Ishikawa (cell line): Measurements from ENCODE around the gene PCAT6.

ENCODE experiments used
- CEBPB ChIP-seq: IDR thresholded peaks from 2 replicates; pipeline ENCODE4 v1.6.1; 2012
- CREB1 ChIP-seq: IDR thresholded peaks from 2 replicates; pipeline ENCODE4 v1.6.1; 2012; ENCODE audit warnings: low read depth
- EGR1 ChIP-seq: IDR thresholded peaks from 2 replicates; pipeline ENCODE4 v1.6.1; 2012
- EP300 ChIP-seq: IDR thresholded peaks from 2 replicates; pipeline ENCODE4 v1.6.1; 2012; ENCODE audit warnings: borderline replicate concordance
- FOXM1 ChIP-seq: IDR thresholded peaks from 2 replicates; pipeline ENCODE4 v1.6.1; 2012; ENCODE audit warnings: low read depth, borderline replicate concordance
- NFIC ChIP-seq: IDR thresholded peaks from 2 replicates; pipeline ENCODE4 v1.6.1; 2012
- RAD21 ChIP-seq: IDR thresholded peaks from 2 replicates; pipeline ENCODE4 v1.6.1; 2012; ENCODE audit warnings: low read depth
- TAF1 ChIP-seq: IDR thresholded peaks from 2 replicates; pipeline ENCODE4 v1.6.1; 2012; ENCODE audit warnings: low read depth, mild to moderate bottlenecking
- TCF12 ChIP-seq: IDR thresholded peaks from 2 replicates; pipeline ENCODE4 v1.6.1; 2012; ENCODE audit warnings: low read depth
- TEAD4 ChIP-seq: IDR thresholded peaks from 2 replicates; pipeline ENCODE4 v1.6.1; 2012
- YY1 ChIP-seq: IDR thresholded peaks from 2 replicates; pipeline ENCODE4 v1.6.1; 2012; ENCODE audit warnings: low read depth
- ZBTB7A ChIP-seq: IDR thresholded peaks from 2 replicates; pipeline ENCODE4 v1.6.1; 2012; ENCODE audit warnings: low read depth
- TF ChIP-seq, protein P1 (sequence below): IDR thresholded peaks from 2 replicates; pipeline ENCODE4 v1.6.1; 2012
- TF ChIP-seq, protein P2 (sequence below): IDR thresholded peaks from 2 replicates; pipeline ENCODE4 v1.6.1; 2012; ENCODE audit warnings: low read depth, mild to moderate bottlenecking
- TF ChIP-seq, protein P3 (sequence below): IDR thresholded peaks from 2 replicates; pipeline ENCODE4 v1.6.1; 2012

The PCAT6 gene

DNA sequence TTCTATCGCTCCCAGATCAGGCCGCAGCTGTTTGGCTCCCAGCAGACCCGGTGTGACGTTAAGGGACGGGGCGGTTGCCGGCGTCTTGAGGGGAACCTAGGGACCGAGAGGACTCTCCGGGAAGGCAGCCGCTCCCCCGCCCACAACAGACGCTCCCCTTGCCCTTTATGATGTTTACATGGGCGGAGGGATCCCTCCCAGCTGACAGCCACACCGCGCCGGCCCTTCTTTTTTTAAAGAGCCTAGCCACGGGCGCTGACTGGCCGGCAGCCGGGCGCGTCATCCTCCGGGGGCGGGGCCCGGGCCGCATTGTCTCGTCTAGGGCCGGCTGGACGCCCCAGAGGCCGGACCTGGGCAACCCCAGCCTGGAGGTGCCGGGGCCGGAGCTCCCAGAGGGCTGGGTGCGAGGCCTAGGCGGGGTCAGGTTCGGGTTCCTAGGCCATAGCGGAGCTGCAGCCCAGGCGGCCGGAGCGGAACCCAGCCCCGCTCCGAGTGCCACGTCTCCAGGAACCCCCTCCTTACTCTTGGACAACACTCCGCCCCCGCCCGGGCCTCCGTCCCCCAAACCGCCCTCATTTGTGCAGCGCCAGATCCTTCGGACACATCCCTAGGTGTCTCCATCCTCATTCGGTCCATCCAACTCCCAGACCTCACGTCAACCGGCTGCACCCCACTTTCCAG is at the start of gene PCAT6:
Gene PCAT6, plus strand, starts transcription at position 340 of the 681 bp plus-strand sequence.
- TF ChIP-seq FOXM1 (peak; percentile 67), ZBTB7A (no peak), TAF1 (peak; percentile 79; the same call in 1 of the 2 replicates), EGR1 (peak; percentile 47; the same call in 1 of the 2 replicates), NFIC (peak; percentile 11; the same call in 1 of the 2 replicates), TEAD4 (no peak), CREB1 (peak; percentile 72; the same call in 1 of the 2 replicates), YY1 (no peak), TCF12 (peak; percentile 69; the same call in 1 of the 2 replicates), EP300 (no peak)
- TF ChIP-seq, protein P1, sequence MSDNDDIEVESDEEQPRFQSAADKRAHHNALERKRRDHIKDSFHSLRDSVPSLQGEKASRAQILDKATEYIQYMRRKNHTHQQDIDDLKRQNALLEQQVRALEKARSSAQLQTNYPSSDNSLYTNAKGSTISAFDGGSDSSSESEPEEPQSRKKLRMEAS: peak; percentile 95
- TF ChIP-seq, protein P2, sequence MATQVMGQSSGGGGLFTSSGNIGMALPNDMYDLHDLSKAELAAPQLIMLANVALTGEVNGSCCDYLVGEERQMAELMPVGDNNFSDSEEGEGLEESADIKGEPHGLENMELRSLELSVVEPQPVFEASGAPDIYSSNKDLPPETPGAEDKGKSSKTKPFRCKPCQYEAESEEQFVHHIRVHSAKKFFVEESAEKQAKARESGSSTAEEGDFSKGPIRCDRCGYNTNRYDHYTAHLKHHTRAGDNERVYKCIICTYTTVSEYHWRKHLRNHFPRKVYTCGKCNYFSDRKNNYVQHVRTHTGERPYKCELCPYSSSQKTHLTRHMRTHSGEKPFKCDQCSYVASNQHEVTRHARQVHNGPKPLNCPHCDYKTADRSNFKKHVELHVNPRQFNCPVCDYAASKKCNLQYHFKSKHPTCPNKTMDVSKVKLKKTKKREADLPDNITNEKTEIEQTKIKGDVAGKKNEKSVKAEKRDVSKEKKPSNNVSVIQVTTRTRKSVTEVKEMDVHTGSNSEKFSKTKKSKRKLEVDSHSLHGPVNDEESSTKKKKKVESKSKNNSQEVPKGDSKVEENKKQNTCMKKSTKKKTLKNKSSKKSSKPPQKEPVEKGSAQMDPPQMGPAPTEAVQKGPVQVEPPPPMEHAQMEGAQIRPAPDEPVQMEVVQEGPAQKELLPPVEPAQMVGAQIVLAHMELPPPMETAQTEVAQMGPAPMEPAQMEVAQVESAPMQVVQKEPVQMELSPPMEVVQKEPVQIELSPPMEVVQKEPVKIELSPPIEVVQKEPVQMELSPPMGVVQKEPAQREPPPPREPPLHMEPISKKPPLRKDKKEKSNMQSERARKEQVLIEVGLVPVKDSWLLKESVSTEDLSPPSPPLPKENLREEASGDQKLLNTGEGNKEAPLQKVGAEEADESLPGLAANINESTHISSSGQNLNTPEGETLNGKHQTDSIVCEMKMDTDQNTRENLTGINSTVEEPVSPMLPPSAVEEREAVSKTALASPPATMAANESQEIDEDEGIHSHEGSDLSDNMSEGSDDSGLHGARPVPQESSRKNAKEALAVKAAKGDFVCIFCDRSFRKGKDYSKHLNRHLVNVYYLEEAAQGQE: no peak
- TF ChIP-seq, protein P3, sequence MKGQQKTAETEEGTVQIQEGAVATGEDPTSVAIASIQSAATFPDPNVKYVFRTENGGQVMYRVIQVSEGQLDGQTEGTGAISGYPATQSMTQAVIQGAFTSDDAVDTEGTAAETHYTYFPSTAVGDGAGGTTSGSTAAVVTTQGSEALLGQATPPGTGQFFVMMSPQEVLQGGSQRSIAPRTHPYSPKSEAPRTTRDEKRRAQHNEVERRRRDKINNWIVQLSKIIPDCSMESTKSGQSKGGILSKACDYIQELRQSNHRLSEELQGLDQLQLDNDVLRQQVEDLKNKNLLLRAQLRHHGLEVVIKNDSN: peak; percentile 83

DNA sequence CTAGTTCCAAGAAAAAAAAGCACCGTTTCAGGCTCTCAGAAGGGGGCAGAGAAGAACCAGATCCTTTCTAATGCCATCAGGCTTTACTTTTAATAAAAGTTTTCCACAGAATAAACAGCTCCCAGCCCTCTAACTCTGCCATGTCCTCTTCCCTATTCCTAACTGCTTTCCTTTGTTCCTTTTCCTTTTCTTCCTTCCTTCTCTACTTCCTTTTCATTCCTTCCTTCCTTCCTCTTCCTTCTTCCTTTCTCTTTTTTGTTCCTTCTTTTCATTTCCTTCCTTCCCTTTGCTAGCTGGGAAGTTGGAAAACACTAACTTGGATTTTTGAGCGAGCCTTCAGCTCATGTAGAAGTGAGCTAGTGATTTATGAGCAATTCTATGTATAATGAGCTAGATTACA is 48.7 kb upstream of the PCAT6 start:
- TF ChIP-seq TCF12 (no peak), TAF1 (no peak), FOXM1 (no peak), YY1 (no peak), EGR1 (no peak), ZBTB7A (no peak), TEAD4 (no peak), RAD21 (no peak), CREB1 (no peak), CEBPB (no peak), NFIC (no peak), EP300 (no peak)
- TF ChIP-seq, protein P2: no peak
- TF ChIP-seq, protein P1: no peak
- TF ChIP-seq, protein P3: no peak

DNA sequence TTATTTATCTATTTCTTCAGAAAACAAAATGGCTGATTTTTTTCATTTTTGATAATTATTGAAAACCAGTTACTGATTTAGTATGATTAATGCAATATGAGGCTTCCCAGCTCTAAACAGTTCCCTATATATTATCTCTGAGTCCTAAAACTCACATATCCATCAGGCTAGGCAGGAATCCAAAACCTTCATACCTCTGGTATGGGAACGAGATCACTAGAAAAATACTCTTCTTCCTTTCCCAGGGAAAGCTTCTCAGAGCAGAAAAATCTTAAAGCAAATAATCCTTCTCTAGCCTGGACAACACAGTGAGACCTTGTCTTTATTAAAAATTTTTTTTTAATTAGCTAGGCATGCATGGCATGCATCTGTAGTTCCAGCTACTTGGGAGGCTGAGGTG is 45.0 kb upstream of the PCAT6 start:
- no peak for TF ChIP-seq CEBPB
- no peak for TF ChIP-seq FOXM1
- TF ChIP-seq TEAD4: no peak
- no peak for TF ChIP-seq RAD21
- TF ChIP-seq, protein P3: no peak
- TF ChIP-seq YY1: no peak
- TF ChIP-seq ZBTB7A: no peak
- TF ChIP-seq, protein P2: no peak
- no peak for TF ChIP-seq EP300
- TF ChIP-seq, protein P1: no peak
- no peak for TF ChIP-seq EGR1
- no peak for TF ChIP-seq NFIC
